Spleen (tissue), 11 donors: ENCODE data around the gene ZNF771. TPM values are rescaled to one million over a fixed set of nuclear protein-coding genes. Genes with fewer than 3 reads are reported as not detected.
"Not testable (repeated sequence)": the region's sequence is repeated elsewhere in the genome, so short reads cannot be mapped to it uniquely, and the experiment has no call there.

Experiments used
- DNase-seq: peaks from one replicate; pipeline ENCODE4 v3.0.0-alpha.2; 2020
- H3K27ac ChIP-seq, 8 donors: fragments of 200-600 bp; sonication (generic) in 7 of 8; 1 replicate in 4 of 8; 2 replicates in 4 of 8; pipeline versions ENCODE4 v1.5.0 to v1.8.0; 2016 to 2021; ENCODE audit warnings: inconsistent platforms in 4 of 8, mild to moderate bottlenecking in 4 of 8, moderate library complexity in 1 of 8
- H3K27me3 ChIP-seq, 7 donors: fragments of 200-600 bp; sonication (generic) in 6 of 7; replicated peaks in 1 of 7; 1 replicate in 4 of 7; 2 replicates in 3 of 7; pipeline versions ENCODE4 v1.5.0 to v1.8.0; 2016 to 2021; ENCODE audit warnings: inconsistent platforms in 3 of 7, mild to moderate bottlenecking in 1 of 7
- H3K36me3 ChIP-seq, 6 donors: fragments of 200-600 bp; sonication (generic) in 5 of 6; 1 replicate in 4 of 6; 2 replicates in 2 of 6; pipeline versions ENCODE4 v1.5.0 to v1.8.0; 2016 to 2021; ENCODE audit warnings: inconsistent platforms in 2 of 6
- H3K4me1 ChIP-seq, 6 donors: fragments of 200-600 bp; sonication (generic) in 5 of 6; 1 replicate in 3 of 6; 2 replicates in 3 of 6; pipeline versions ENCODE4 v1.5.0 to v1.8.0; 2016 to 2021; ENCODE audit warnings: inconsistent platforms in 3 of 6
- H3K4me3 ChIP-seq, 8 donors: fragments of 200-600 bp; sonication (generic) in 7 of 8; 1 replicate in 4 of 8; 2 replicates in 4 of 8; pipeline versions ENCODE4 v1.5.0 to v1.8.0; 2016 to 2021; ENCODE audit warnings: inconsistent platforms in 4 of 8, mild to moderate bottlenecking in 4 of 8, moderate library complexity in 2 of 8
- H3K9me3 ChIP-seq, 8 donors: fragments of 200-600 bp; sonication (generic) in 7 of 8; 1 replicate in 4 of 8; 2 replicates in 4 of 8; pipeline versions ENCODE4 v1.5.0 to v1.8.0; 2016 to 2021; ENCODE audit warnings: inconsistent platforms in 4 of 8
- POLR2A ChIP-seq, 3 donors: fragments of 450-650 bp; IDR thresholded peaks; one replicate each; pipeline ENCODE4 v1.5.1; 2017; ENCODE audit warnings: antibody characterized with exemption in 3 of 3, mild to moderate bottlenecking in 1 of 3
- POLR2AphosphoS5 ChIP-seq, 3 donors: sonication (generic); formaldehyde crosslinking; IDR thresholded peaks; one replicate each; pipeline ENCODE4 v1.5.1; 2017; ENCODE audit warnings: antibody characterized with exemption in 3 of 3
- whole genome bisulfite sequencing, 5 donors: extraction: QIAGEN DNeasy Blood & Tissue Kit in 3 of 5; methylation state at CpG; one replicate each; pipeline versions ENCODE4 v1.1.5 to v1.1.7; 2013 to 2018; 5-methylcytosine and 5-hydroxymethylcytosine counted together
- intact Hi-C: fragments of 100-400 bp; cut with DNase I; formaldehyde crosslinking; loops from one replicate; pipeline ENCODE4 v1.15.0; 2023; ENCODE audit warnings: low total_unique reads
- polyA plus RNA-seq, 3 donors: library from polyadenylated mRNA; stranded (reverse); fragments of 200-250 nt; gene quantifications; one replicate each; pipeline ENCODE4 v1.2.1, GENCODE V29; 2013
- total RNA-seq, 7 donors: library from RNA; depleted of rRNA in 3 of 7; stranded (reverse); fragments of >200 nt in 3 of 7; fragmentation: NEBNext Ultra II Directional in 4 of 7; extraction: Animal tissue kit (Norgen Biotek cat#: 25700) in 4 of 7; gene quantifications; one replicate each; pipeline versions ENCODE4 v1.1.0 to v1.2.1, GENCODE V29; 2016 to 2021
- TF ChIP-seq, protein P1 (sequence below), 11 experiments: fragments of 200-600 bp in 7 of 11; fragments of 450-650 bp in 4 of 11; sonication (generic) in 4 of 11; IDR thresholded peaks in 8 of 11; conservative IDR thresholded peaks in 3 of 11; 1 replicate in 7 of 11; 2 replicates in 4 of 11; pipeline versions ENCODE4 v1.4.0 to v1.8.0; 2016 to 2021; ENCODE audit warnings: antibody characterized with exemption in 11 of 11, inconsistent platforms in 4 of 11, mild to moderate bottlenecking in 1 of 11
- donor health status: healthy with polysubstance abuse.
- donor health status: DM: no; HTN: no; CAD: no; lungs with moderate emphysema.
- donor health status: DM: no; HTN: no; CAD: no.
- donor health status: Bipolar disorder and iron deficiency.
- donor health status: healthy.
- donor health status: DM: no; HTN: no; CAD: no.
- donor health status: DM: yes; HTN: yes; CAD: no.

Gene ZNF771
- total and polyA plus RNA-seq, 10 donors, result 2.2 to 10.2 (median 3.1) TPM

DNA sequence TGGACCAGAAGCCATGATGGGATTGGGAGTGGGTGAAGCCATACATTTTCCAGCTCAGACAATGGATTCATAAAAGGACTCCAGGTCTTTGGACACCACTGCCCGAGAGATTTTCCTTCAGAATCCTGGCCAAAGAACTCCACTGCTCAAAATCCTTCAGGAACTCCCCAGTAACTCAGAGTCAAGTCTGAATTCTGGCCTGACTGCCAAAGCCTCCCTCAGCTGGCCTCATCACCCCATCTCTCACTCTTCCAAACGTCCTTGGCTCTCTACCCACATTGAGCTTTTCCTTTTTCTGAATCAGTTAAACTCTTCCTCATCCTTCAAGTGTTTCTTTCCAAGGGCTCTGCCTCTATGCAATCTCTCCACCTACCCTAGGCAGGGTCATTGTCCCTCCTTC is 23.9 kb upstream of the ZNF771 start:
- Histone ChIP-seq H3K4me3 (no peak overlapping the region), H3K27ac (peak overlapping the region in 7 of 8 donors; percentile 55 to 100 (median 83)), H3K9me3 (no peaks in the 10 kb centered on the region), H3K36me3 (peaks cover 0 to 11% (median 0%) of the 10 kb centered on the region in 6 donors), H3K4me1 (peaks cover 16 to 59% (median 40%) of the 10 kb centered on the region in 6 donors), H3K27me3 (no peaks in the 10 kb centered on the region)
- DNase-seq, result no peak
- intact Hi-C loops, result no loop called here
- 55 to 65% (median 61%) methylated on average over 2 of the region's 2 CpGs for WGBS, 5 donors
- no peak for TF ChIP-seq POLR2A (IDR thresholded peaks at IDR 0.05)
- TF ChIP-seq, protein P1, sequence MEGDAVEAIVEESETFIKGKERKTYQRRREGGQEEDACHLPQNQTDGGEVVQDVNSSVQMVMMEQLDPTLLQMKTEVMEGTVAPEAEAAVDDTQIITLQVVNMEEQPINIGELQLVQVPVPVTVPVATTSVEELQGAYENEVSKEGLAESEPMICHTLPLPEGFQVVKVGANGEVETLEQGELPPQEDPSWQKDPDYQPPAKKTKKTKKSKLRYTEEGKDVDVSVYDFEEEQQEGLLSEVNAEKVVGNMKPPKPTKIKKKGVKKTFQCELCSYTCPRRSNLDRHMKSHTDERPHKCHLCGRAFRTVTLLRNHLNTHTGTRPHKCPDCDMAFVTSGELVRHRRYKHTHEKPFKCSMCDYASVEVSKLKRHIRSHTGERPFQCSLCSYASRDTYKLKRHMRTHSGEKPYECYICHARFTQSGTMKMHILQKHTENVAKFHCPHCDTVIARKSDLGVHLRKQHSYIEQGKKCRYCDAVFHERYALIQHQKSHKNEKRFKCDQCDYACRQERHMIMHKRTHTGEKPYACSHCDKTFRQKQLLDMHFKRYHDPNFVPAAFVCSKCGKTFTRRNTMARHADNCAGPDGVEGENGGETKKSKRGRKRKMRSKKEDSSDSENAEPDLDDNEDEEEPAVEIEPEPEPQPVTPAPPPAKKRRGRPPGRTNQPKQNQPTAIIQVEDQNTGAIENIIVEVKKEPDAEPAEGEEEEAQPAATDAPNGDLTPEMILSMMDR (IDR thresholded peaks at IDR 0.05 in 8 of 11, conservative IDR thresholded peaks at IDR 0.05 in 3 of 11), result no peak
- TF ChIP-seq POLR2AphosphoS5 (IDR thresholded peaks at IDR 0.05), result no peak

DNA sequence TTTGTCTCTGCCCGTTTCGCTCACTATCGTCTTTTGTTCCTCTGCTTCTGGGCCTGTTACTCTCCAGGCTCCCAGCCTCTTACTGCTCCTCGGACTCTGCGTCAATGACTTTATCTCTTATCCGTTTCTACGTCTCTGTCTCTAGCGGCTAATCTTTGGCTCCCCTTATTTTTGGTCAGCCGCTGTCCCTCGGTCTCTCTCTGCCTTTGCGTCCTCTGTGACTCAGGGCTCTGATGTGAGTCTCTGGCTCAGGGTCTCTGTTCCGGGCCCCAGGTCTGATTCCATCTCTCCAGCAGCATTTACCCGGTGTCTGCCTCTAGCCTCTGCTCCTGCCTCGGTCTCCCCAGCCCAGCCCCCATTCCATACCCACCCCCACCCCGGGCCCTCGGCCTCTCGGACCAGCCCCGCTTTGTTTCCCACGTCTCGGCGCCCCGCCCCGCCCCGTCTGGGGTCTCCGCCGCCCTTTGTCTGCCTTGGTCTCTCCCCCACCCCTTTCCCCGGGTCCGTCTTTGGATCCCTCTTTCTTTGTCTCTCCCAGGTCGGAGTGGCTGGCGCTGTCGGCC is 12.7 kb upstream of the ZNF771 start:
- Histone ChIP-seq H3K27me3 (no peaks in the 10 kb centered on the region), H3K9me3 (no peaks in the 10 kb centered on the region), H3K36me3 (peaks cover 0 to 20% (median 13%) of the 10 kb centered on the region in 6 donors), H3K4me3 (peak overlapping the region; percentile 57 to 87 (median 82)), H3K27ac (peak overlapping the region; percentile 55 to 82 (median 76)), H3K4me1 (peaks cover 10 to 54% (median 35%) of the 10 kb centered on the region in 6 donors)
- no peak for DNase-seq
- TF ChIP-seq POLR2A (IDR thresholded peaks at IDR 0.05), result no peak
- WGBS, 5 donors, result 15 to 20% (median 18%) methylated on average over 31 of the region's 31 CpGs
- intact Hi-C loops, result no loop called here

DNA sequence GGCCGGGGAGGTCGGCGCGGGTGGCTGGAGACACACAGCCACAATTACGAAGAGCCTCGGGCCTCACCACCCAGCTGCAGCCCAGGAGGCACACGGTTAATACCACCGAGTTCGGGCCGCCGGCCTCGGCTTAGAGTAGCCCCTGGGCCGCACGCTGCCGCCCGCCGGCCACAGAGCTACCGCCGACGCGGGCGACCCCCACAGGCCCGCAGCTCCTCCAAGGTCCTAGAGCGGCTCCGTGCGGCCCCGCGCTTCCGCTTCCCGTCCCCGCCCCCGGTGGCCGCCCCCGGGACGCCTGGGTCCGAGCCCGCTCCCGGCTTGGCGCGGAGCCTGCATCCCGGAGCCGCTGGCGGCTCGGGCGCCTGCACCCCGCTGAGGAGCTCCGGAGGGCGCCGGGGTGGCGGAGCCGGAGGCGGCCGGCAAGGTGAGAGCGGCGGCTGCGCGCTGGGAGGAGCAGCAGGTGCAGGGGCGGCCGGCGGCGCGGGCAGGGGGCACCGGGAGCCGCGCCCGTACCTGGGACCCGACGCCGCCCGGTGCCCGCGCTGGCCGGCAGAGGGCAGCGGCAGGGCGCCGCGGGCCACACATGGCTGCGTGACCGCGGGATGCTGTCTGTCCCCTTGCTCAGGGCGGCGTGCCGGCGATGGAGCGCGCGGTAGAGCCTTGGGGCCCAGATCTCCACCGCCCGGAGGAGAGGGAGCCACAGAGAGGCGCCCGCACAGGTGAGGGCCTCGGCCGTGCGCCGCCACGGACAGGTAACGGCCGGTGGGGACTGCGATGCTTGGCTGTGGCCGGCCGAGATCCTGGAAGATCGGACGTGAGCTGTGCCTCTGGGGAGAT is 12.0 kb upstream of the ZNF771 start, which contains the start of gene ZNF48:
Gene ZNF48, plus strand, starts transcription at position 266 of the 837 bp plus-strand sequence. Its CDS starts 375 bp downstream, at position 641.
- TF ChIP-seq, protein P1 (IDR thresholded peaks at IDR 0.05 in 8 of 11, conservative IDR thresholded peaks at IDR 0.05 in 3 of 11), result peak in 6 of 11 experiments; percentile 8 to 59 (median 42)
- no peak for TF ChIP-seq POLR2A (IDR thresholded peaks at IDR 0.05)
- peak; percentile 75 to 86 (median 82) for TF ChIP-seq POLR2AphosphoS5 (IDR thresholded peaks at IDR 0.05)
- Histone ChIP-seq H3K4me3 (peak within 1 kb of the TSS; percentile 57 to 87 (median 82)), H3K27me3 (no peaks in the 10 kb centered on the region), H3K4me1 (peaks cover 10 to 61% (median 41%) of the 10 kb centered on the region in 6 donors), H3K9me3 (no peaks in the 10 kb centered on the region), H3K36me3 (peaks cover 0 to 20% (median 13%) of the 10 kb centered on the region in 6 donors), H3K27ac (peak within 1 kb of the TSS; percentile 55 to 82 (median 76))
- 0 to 1% (median 0%) methylated on average over 38 to 103 of the region's 103 CpGs for WGBS, 5 donors
- intact Hi-C loops, result no loop called here
- DNase-seq, result peak; percentile 96

DNA sequence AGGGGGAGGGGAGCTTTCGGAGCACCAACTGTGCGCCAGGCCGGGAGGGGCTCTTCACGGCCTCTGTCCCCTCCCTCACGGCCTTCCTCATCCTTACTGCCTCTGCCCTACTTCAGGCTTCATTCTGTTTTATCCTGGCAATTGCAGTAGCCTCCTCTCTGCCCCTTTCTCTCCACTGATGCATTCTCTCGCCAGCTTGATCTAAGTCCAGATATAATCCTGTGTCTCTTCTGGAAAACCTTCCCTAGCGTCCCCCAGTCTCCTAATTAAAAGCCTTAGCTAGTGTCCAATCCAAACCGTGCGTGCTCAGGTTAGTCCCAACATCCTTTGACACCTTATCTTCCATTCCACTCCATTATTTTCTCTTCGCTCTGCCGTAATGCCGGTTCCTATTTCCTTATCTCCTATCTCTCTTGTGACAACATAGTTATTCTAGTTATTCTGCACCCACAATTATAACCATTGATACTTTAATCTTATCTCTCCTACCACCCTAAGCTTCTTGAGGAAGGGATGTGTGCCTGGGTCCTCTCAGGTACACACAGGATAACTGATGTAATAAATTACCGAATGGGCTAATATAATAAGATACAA is 11.3 kb upstream of the ZNF771 start:
- intact Hi-C loops, result no loop called here
- no peak for DNase-seq
- no peak for TF ChIP-seq POLR2A (IDR thresholded peaks at IDR 0.05)
- no peak for TF ChIP-seq POLR2AphosphoS5 (IDR thresholded peaks at IDR 0.05)
- TF ChIP-seq, protein P1 (IDR thresholded peaks at IDR 0.05 in 8 of 11, conservative IDR thresholded peaks at IDR 0.05 in 3 of 11), result no peak
- Histone ChIP-seq H3K27ac (peak overlapping the region; percentile 51 to 82 (median 76)), H3K27me3 (no peaks in the 10 kb centered on the region), H3K36me3 (peaks cover 0 to 20% (median 13%) of the 10 kb centered on the region in 6 donors), H3K9me3 (no peaks in the 10 kb centered on the region), H3K4me1 (peaks cover 10 to 68% (median 48%) of the 10 kb centered on the region in 6 donors), H3K4me3 (peak overlapping the region; percentile 57 to 87 (median 82))
- 19 to 24% (median 22%) methylated on average over 13 of the region's 13 CpGs for WGBS, 5 donors

DNA sequence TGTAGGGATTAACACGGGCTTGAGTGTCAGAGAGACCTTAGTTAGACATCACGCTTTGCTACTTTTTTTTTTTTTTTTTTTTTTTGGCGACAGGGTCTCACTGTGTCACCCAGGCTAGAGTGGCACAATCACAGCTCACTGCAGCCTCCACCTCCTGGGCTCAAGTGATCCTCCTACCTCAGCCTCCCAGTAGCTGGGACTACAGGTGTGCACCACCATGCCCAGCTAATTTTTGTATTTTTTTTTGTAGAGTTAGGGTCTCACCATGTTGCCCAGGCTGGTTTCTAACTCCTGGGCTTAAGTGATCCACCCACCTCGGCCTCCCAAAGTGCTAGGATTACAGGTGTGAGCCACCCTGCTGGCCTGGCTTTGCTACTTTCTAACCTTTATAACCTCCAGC is 10.8 kb upstream of the ZNF771 start:
- H3K27me3 ChIP-seq, DNase-seq, intact Hi-C loops, H3K27ac ChIP-seq, H3K9me3 ChIP-seq: not testable (repeated sequence)
- Histone ChIP-seq H3K36me3 (peaks cover 0 to 20% (median 13%) of the 10 kb centered on the region in 6 donors), H3K4me3 (peak overlapping the region in 1 of 8 donors; percentile 6), H3K4me1 (peaks cover 10 to 74% (median 52%) of the 10 kb centered on the region in 6 donors)
- WGBS, 5 donors, result 81 to 85% (median 84%) methylated on average over 4 of the region's 4 CpGs
